EH (cell line): Measurements from ENCODE around the gene VWA8.
A peak's percentile ranks its signal among the peaks of the same experiment; 100 is the strongest.
"Not testable (repeated sequence)": the region's sequence is repeated elsewhere in the genome, so short reads cannot be mapped to it uniquely, and the experiment has no call there.

ENCODE experiments used
- DNase-seq: peaks from one replicate; pipeline ENCODE4 v3.0.0-alpha.2; 2015; ENCODE audit warnings: low read depth

Gene VWA8

DNA sequence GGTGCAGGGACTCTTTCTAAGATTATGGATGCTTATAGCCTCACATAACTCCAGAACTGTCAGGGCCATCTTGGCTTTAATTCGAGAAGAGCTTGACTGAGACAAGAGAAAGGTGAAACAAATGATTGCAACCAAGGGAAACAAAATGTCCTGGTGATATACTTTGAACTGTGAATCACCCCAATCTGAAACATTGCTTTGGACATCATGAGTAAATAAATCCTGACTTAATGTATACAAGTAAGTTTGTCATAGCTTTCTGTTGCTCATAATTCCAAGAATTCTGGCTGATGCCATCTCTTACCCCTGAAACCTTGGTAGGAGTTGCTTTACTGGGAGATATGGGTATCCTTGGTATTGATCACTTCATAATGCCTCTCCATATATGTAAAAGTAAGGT is 5.8 kb upstream of the VWA8 start:
- no peak for DNase-seq

DNA sequence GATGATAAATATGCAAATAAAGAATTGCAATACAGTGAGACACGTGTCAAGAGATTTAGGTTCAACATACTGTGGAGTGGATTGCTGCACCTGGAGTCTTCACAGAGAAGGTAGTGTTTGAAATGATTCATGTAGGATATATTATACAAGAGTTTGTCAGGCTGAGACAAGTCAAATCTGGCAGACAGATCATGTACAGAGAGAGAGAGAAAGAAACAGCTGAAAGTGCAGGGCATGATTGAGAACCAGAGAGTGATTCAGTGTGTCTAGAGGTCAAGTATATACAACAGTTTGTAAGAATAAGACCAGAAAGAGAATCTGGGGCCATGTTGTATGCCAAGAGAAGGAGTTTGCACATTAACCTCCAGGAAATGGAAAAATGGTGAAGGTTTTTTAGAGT is 2.1 kb upstream of the VWA8 start:
- DNase-seq, result no peak

DNA sequence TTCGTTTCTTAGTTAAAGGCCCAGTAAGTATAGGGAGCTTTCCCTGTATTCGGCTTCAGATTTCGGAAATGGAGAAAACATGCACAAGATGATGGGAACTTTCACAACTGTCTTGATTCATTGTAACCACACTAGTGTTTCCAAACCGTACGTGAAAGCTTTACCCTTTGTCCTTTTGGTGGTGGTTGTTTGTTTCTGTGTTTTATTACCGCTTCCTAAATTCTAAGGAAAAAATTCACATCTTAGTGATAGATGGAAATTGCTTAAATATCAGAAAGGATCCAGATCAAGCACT is 504 bp upstream of the VWA8 start:
- no peak for DNase-seq

DNA sequence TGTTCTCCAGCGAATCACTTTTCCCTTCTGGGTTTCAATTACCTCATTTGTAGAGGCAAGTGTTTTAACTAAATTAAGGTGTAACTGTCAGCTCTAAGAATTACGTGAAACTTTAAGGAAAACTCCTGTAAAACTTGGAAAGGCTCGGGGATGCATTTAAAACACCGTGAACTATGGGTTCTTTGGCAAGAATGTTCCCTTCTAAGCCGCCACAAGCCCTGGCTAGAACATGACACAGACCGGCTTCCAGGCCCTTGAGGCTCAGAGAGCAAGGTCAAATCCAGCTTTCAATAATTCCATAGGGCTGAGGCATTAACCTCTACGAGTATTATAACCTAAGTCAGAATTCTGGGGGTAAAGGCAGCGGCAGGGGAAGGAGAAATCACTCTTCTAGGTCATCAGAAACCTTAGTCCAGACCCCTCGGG is 685 bp downstream of the VWA8 start:
- peak; percentile 54 for DNase-seq

DNA sequence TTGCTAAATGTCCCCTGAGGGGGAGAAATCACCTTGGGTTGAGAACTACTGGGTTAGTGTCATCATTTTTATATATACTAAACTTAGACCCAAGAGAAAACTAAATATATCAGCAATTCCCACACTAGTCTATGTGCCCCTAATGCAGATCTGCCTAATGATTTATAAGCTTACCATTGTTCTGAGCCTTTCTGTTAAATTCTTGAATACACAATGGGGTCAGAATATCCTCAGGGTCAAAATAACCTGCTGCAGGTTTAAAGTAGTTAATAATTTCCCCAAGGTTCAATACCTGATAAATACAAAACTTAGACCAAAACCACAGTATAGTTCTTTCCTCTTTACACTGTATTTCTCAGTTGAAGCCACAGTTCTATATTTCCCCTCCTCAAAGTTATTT is 4.6 kb downstream of the VWA8 start:
- DNase-seq, result no peak

DNA sequence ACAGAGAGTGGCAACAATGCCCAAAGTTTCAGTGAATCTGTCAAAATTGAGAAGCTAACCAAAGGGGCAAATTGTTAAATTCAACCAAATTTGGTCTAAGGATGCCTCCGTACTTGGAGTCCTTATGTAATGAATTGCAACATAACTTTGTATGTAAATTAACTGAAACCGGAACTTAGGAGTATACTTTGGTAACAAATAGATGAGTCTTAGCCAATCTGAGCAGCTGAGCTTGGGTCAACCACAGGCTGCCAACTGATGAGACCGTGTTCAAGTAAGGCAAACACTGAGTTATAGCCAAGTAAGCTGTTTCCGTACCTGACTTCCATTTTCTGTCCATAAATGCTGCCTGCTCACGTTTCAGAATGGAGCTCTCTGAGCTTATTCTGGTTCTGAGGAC is 5.3 kb downstream of the VWA8 start:
- DNase-seq, result no peak

DNA sequence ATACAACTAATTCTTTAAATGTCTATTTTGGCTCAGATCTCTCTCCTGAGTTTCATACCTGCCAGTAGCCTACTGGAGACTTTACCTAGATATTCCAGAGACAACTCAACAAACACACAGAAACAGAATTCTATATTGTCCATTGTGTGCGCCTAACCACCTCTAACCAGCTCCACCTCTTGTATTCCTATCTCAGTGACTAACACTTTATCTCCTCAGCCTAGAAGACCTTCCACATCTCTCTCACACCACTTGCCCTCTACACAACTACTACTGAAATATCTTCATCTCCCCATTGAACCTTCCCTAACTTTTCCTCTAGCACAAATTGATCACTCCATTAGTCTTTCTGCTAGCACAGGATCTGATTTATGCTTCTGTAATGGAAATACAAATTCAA is 6.7 kb downstream of the VWA8 start:
- DNase-seq, result no peak

DNA sequence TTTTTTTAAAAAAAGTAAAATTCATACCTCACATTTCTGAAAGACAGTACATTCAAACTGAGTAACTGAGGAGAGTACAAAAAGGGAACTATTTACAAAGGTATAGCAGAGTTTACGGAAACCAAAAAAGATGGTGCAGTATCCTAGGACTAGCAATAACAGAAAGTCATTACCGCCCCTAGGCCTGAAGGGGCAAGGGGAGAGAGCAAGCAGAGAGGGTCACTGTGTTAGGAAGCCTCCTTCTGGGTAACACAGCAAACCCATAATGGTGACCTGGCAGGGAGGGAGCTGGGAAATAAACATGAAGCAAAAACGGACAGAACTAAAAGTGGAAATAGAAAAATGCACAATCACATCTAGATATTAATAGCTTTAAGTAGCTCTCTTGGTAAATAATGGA is 8.2 kb downstream of the VWA8 start:
- DNase-seq, result no peak

DNA sequence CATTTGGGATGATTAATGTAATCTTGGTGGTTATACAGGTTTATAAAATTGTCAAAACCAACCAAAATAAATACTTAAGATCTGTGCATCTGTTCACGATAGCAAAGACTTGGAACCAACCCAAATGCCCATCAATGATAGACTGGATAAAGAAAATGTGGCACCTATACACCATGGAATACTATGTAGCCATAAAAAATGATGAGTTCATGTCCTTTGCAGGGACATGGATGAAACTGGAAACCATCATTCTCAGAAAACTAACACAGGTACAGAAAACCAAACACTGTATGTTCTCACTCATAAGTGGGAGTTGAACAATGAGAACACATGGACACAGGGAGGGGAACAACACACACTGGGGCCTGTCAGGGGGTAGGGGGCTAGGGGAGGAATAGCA is 11.8 kb downstream of the VWA8 start:
- DNase-seq, result not testable (repeated sequence)

DNA sequence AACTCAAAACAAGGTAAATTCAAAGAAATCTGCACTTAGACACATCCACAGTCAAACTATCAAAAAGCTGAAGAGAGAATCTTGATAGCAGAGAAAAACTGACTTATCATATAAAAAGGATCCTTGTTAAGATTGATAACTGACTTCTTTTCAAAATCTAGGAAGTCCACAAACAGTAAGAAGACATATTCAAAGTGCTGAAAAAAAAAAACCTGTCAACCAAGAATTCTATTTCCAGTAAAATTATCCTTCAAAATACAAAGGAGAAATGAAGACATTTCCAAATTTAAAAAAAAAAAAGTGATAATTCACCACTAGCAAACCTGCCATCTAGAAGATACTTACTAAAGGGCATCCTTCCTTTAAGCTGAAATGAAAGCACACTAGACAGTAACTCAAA is 15.0 kb downstream of the VWA8 start:
- DNase-seq, result no peak

DNA sequence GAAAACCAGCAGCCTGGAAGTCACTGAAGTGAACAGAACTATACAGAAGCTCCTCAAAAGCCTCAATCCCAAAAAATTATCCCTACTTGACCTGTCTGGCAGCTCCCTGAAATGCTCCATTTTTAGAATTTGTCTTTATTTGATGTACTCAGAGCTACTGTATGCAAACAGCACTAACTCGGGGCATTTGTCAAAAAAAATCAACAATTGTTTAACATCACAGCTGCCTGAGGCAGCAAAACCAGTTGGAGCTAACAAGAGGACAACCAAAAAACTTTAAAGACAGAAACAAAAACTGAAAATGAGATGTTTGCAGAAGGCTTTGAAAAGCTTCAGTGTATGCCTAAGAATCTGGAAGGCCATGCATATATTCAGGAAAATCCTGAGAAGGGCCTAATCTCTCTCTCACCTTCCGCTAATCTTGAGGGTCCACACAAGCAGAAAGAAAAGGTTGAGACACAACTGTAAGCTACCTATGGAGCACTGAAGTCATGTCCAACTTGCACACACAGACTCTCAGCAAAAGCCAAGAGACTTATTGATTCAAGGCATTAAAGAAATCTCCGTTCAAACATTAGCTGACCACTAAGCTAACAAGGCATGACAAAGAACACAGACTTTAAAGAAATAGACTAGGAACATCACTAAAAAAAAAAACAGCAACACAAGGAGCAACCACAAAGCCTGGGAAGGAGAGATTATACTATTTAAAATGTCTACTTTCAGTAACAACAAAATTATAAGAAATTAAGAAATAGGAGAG is 16.1 kb downstream of the VWA8 start:
- DNase-seq, result no peak

DNA sequence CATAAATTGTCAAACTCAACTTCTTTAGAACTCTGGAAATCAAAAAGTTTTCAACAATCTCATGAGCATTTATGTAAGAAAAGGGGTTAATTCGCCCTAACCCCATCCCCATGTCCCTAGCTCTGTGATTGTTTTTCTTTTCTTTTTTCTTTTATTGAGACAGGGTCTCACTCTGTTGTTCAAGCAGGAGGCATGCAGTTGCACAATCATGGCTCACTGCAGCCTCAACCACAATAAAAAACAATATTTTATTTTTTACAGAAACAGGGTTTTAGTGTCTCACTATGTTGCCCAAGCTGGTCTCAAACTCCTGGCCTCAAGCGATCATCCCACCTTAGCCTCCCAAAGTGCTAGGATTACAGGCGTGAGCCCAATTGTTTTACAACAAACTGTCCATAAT is 16.7 kb downstream of the VWA8 start:
- no peak for DNase-seq

DNA sequence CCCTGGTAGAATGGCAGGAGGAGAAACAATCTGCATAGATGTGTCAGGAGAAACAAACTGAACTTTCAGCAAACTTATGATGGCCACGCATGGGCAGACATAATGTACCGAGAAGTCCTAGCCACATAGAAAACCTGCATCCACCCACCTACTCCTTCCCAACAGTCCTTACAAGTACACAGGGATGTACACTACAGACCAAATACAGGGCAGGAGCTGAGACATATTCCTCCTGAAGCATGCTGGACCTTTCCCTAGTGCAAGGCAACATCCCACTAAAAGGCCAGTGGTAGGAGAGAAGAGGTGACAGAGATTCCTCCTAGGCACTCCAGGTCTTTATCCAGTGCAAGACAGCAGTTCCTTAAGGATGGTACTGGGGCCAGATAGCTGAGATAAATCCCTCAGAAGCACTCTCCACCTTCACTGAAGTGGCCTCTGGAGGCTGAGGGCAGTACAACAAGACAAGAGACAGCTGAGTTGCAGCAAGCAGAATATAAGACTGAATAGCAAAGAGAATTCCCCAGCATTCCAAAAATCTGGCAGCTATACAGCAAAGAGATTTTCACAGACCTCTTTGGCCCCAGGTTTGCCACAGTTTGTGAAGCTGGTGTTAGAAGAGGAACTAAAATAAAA is 18.3 kb downstream of the VWA8 start:
- peak; percentile 70 for DNase-seq

DNA sequence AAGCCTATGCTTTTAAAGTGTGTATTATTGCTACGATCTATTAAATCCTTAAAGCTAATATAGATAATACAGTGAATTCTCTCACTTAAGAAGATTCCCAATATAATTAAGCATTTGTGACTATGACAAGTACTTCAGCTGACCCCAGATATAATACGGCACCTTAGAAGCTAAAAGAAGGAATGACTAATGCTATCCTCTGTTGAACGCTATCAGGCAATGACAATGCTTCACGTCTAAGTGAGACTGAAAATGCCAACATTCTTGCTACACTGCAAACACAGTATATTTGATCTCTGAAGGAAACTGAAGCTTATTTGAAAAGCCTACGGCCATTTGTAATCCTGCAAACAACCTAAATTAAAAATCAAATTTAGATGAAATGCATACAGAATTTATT is 19.7 kb downstream of the VWA8 start:
- no peak for DNase-seq

DNA sequence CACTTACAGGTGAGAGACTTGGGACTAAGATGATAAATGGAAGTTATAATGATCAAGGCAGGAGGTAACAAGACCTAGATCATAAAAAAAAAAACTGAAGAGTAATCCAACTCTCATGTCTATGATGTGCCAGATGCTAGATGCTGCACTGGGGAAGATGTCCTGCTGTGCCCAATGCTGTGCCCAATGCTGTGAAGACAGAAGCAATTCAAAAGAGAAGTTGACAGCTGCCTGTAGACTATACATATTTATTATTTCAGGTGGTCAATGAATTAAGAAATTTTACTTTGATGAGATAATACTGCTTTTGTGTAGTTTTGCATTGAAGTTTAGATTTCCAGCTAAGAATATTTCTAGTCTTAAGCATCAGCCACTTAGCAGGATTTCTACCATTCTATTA is 21.5 kb downstream of the VWA8 start:
- no peak for DNase-seq

DNA sequence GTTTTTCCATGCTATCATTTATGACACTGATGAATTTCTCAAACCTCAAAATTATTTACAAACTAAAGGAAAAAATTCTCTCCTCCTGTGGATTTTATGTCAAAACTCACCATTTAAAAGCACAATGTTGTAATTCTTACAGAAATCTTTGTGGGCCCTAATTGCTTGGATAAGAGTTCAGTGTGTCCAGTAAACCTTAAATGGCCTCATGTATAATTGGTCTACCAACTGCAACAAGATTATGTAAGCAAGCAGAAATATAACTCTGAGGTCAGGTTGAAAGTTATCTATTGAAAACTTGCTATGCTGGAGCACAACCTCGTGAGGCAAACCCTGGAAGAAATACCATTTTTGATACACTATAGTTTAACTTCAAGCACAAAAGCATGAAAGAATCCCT is 22.0 kb downstream of the VWA8 start:
- DNase-seq, result no peak

DNA sequence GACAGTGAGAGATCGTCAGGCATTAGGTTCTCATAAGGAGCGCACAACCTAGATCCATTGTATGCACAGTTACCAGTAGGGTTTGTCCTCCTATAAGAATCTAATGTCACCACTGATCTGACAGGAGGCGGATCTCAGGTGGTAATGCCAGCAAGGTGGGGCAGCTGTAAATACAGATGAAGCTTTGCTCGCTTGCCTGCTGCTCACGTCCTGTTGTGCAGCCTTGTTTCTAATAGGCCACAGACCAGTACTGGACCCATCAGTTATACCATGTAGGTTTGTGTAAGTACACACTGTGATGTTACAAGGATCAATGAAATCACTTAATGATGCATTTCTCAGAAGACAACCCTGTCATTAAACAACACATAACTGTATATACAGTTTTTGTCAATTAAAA is 23.5 kb downstream of the VWA8 start:
- DNase-seq, result no peak

DNA sequence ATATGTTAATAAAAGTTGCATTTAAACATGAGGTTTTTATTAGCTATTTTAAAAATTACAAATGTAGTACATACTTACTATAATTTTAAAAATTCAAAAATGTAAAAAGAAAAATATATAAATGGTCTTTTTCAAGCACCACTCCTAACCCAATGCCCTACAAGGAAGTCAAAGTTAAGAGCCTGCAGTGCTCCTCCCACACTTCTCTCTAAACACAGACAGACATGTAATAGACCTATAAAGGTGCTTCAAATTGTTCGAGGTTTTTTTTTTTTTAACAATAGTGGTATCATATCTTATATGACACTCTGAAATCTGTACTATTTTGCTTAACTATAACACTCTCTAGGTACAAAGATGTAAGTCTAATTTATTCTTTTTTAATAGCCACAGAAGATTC is 25.4 kb downstream of the VWA8 start:
- DNase-seq, result no peak

DNA sequence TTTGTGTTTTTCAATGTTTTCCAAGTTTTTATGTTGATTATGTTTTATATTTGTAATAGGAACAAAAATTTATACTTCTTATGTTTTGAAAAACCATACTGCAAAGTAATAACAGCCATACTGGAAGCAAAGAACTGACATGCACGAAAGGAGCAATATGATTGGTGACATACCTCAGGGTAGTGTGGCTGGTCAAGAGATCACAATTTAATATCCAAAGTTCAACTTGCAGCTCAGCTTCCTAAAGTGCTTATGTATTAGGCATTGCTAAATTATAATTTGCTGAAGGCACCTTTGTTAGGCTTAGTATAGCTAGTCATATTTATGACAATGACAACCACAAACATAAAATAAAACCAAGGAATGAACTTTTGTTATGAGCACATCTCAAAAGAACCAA is 25.9 kb downstream of the VWA8 start:
- no peak for DNase-seq

DNA sequence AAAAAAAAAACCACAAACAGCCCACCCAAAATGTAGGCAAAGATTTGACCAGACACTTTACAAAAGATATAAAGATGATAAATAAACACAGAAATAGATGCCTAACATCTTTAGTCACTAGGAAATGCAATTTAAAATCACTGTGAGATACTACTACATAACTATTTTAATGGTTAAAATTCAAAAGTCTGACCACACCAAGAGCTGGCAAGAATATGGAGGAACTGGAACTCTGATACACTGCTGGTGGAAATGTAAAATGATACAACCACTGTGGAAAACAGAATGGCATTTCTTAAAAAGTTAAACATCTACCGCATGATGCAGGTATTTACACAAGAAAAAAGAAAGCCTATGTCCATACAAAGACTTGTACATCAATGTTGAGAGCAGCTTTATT is 26.8 kb downstream of the VWA8 start:
- no peak for DNase-seq

DNA sequence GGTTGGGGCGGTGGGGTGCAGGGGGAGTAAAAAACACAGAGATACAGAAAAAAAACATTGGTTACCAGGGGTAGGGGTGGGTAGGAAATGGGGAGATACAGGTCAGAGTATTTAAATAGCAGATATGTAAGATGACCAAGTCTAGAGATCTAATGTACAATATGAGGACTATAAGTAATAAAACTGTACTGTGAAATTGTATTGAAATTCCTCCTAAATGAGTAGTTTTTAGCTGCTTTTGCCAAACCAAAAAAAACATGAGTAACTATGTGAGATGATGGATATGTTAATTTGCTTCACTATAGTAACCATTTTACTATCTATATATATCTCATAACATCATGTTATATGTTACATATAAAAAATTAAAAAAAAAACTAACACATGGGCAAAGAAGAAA is 29.6 kb downstream of the VWA8 start:
- peak; percentile 78 for DNase-seq

DNA sequence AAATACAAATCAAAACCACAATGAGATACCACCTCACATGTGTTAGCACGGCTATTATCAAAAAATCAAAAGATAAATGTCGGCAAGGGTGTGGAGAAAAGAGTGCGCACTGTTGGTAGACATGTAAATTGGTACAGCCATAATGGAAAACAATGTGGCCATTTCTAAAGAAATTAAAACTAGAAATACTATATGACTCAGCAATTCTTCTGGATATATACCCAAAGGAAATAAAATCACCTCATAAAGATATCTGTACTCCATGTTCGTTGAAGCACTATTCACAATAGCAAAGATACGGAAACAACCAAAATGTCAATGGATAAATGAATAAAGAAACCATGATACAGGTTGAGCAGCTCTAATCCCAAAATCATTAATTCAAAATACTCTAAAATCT is 30.8 kb downstream of the VWA8 start:
- no peak for DNase-seq

DNA sequence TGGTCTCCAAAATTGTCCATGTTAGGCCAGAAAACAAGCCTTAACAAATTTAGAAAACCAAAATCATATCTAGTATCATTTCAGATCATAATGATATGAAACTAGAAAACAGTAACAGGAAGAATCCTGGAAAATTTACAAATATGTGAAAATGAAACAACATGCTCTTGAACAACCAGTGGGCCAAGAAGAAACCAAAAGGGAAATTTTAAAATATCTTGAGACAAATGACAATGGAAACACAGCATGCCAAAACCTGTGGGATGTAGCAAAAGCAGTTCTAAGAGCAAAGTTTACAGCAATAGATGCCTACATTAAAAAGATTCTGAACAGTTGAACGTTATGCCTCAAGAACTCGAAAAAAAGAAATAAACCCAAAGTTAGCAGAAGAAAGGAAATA is 32.6 kb downstream of the VWA8 start:
- no peak for DNase-seq

DNA sequence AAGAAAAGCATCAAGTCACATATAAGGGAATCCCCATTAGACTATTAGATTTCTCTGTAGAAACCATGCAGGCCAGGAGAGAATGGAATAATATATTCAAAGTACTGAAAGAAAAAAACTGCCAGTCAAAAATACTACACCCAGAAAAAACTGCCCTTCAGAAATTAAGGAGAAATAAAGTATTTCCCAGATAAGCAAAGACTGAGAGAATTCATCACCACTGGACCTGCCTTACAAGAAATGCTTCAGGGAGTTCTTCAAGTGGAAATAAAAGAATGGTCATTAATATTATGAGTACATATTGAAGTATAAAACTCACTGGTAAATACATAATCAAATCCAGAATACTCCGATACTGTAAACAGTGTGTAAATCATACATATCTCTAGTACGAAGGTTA is 35.9 kb downstream of the VWA8 start:
- no peak for DNase-seq
